A549 (cell line): ENCODE results near the gene CFLAR.

Experiments
- BHLHE40 ChIP-seq: IDR thresholded peaks from 2 replicates; pipeline ENCODE4 v1.6.1; 2012; ENCODE audit warnings: low read depth, low read length, inconsistent platforms
- CEBPB ChIP-seq, 2 experiments: fragments of >200 bp in 1 of 2; sonication (Bioruptor Twin) in 1 of 2; formaldehyde crosslinking in 1 of 2; IDR thresholded peaks; 2 replicates each; pipeline ENCODE4 v1.6.1; 2012 to 2016
- CTCF ChIP-seq: fragments of >200 bp; sonication (Bioruptor Twin); formaldehyde crosslinking; IDR thresholded peaks from 3 replicates; pipeline ENCODE4 v1.5.1; 2016
- EP300 ChIP-seq, 2 experiments: fragments of >200 bp; sonication (Bioruptor Twin); formaldehyde crosslinking; IDR thresholded peaks; 2 replicates in 1 of 2; 3 replicates in 1 of 2; pipeline ENCODE4 v1.6.1; 2016 to 2017
- MAX ChIP-seq: IDR thresholded peaks from 2 replicates; pipeline ENCODE4 v1.6.1; 2012
- PHF8 ChIP-seq: fragments of 200-600 bp; sonication (generic); IDR thresholded peaks from 2 replicates; pipeline ENCODE4 v1.6.1; 2016; ENCODE audit warnings: low read depth, mild to moderate bottlenecking, antibody characterized with exemption, moderate library complexity, borderline replicate concordance
- POLR2A ChIP-seq: IDR thresholded peaks from 2 replicates; pipeline ENCODE4 v1.6.1; 2012; ENCODE audit warnings: mild to moderate bottlenecking, low read length
- POLR2AphosphoS2 ChIP-seq: conservative IDR thresholded peaks from 2 replicates; pipeline ENCODE4 v1.6.1; 2012; ENCODE audit warnings: low read length, improper control_type of control experiment, inconsistent platforms
- REST ChIP-seq: fragments of 200-600 bp; sonication (generic); IDR thresholded peaks from 2 replicates; pipeline ENCODE4 v1.6.1; 2016; ENCODE audit warnings: antibody characterized with exemption, mild to moderate bottlenecking, moderate library complexity
- RNF2 ChIP-seq: fragments of 200-600 bp; sonication (generic); IDR thresholded peaks from 2 replicates; pipeline ENCODE4 v1.6.1; 2016; ENCODE audit warnings: low read depth, mild to moderate bottlenecking, antibody characterized with exemption, moderate library complexity, borderline replicate concordance
- SMC3 ChIP-seq: fragments of >200 bp; sonication (Bioruptor Twin); formaldehyde crosslinking; IDR thresholded peaks from 3 replicates; pipeline ENCODE4 v1.6.1; 2018; ENCODE audit warnings: inconsistent platforms
- TP53 ChIP-seq: fragments of 250-450 bp; sonication (Bioruptor Pico); IDR thresholded peaks from 2 replicates; pipeline ENCODE4 v1.5.0; 2021; ENCODE audit warnings: mild to moderate bottlenecking, moderate library complexity
- ZFP36 ChIP-seq: fragments of 450-650 bp; IDR thresholded peaks from 2 replicates; pipeline ENCODE4 v1.6.1; 2014; ENCODE audit warnings: borderline replicate concordance; ENCODE audit not compliant: partially characterized antibody
- ZSCAN20 ChIP-seq: fragments of 250-450 bp; sonication (Bioruptor Pico); IDR thresholded peaks from 2 replicates; pipeline ENCODE4 v1.8.0; 2022; ENCODE audit warnings: mild to moderate bottlenecking, moderate library complexity

GRCh38 chr2:201180010-201180409 lies 64.0 kb downstream of the CFLAR start:
- no peak for TF ChIP-seq CEBPB (IDR thresholded peaks at IDR 0.05)
- TF ChIP-seq PHF8: no peak
- no peak for TF ChIP-seq TP53 (CRISPR knock-in tag)
- TF ChIP-seq BHLHE40: no peak
- TF ChIP-seq CTCF: no peak
- TF ChIP-seq MAX: no peak
- no peak for TF ChIP-seq SMC3
- TF ChIP-seq REST: no peak
- no peak for TF ChIP-seq ZFP36
- no peak for TF ChIP-seq EP300 (IDR thresholded peaks at IDR 0.05)
- no peak for TF ChIP-seq POLR2A
- no peak for TF ChIP-seq RNF2
- no peak for TF ChIP-seq POLR2AphosphoS2
- TF ChIP-seq ZSCAN20 (CRISPR knock-in tag): no peak
